HepG2 (cell line): Measurements from ENCODE around the gene OSCP1. TPM values are rescaled to one million over a fixed set of nuclear protein-coding genes. Genes with fewer than 3 reads are reported as not detected.

ENCODE experiments used
- KAT7 ChIP-seq: IDR thresholded peaks from 2 replicates; pipeline ENCODE4 v1.6.1; 2018; ENCODE audit warnings: borderline replicate concordance, missing compliant biosample characterization
- MED13 ChIP-seq: sonication (generic); formaldehyde crosslinking; IDR thresholded peaks from 2 replicates; pipeline ENCODE4 v1.5.0; 2020; ENCODE audit warnings: missing genetic modification reagents
- MTF1 ChIP-seq: sonication (generic); formaldehyde crosslinking; IDR thresholded peaks from 2 replicates; pipeline ENCODE4 v1.5.0; 2020; ENCODE audit warnings: missing genetic modification reagents
- NFKB2 ChIP-seq: sonication (generic); formaldehyde crosslinking; IDR thresholded peaks from 2 replicates; pipeline ENCODE4 v1.4.0; 2020; ENCODE audit warnings: missing genetic modification reagents, borderline replicate concordance
- PAX8 ChIP-seq: sonication (generic); formaldehyde crosslinking; IDR thresholded peaks from 2 replicates; pipeline ENCODE4 v1.8.0; 2022; ENCODE audit warnings: mild to moderate bottlenecking, missing genetic modification reagents, borderline replicate concordance
- RARA ChIP-seq: IDR thresholded peaks from 2 replicates; pipeline ENCODE4 v1.6.1; 2016; ENCODE audit warnings: missing genetic modification reagents, missing compliant biosample characterization
- RELA ChIP-seq: sonication (generic); formaldehyde crosslinking; IDR thresholded peaks from 2 replicates; pipeline ENCODE4 v1.4.0; 2020; ENCODE audit warnings: missing genetic modification reagents
- TBX3 ChIP-seq: fragments of 450-650 bp; IDR thresholded peaks from 2 replicates; pipeline ENCODE4 v1.6.1; 2017; ENCODE audit warnings: antibody characterized with exemption, mild to moderate bottlenecking, inconsistent platforms, borderline replicate concordance
- THAP11 ChIP-seq: IDR thresholded peaks from 2 replicates; pipeline ENCODE4 v1.6.1; 2016; ENCODE audit warnings: missing biosample characterization, missing genetic modification reagents
- ZBTB21 ChIP-seq: sonication (generic); formaldehyde crosslinking; IDR thresholded peaks from 2 replicates; pipeline ENCODE4 v1.4.0; 2020; ENCODE audit warnings: missing genetic modification reagents
- ZNF326 ChIP-seq: sonication (generic); formaldehyde crosslinking; IDR thresholded peaks from 2 replicates; pipeline ENCODE4 v1.4.0; 2020; ENCODE audit warnings: missing genetic modification reagents, borderline replicate concordance
- ZNF7 ChIP-seq: IDR thresholded peaks from 2 replicates; pipeline ENCODE4 v1.6.1; 2016; ENCODE audit warnings: missing biosample characterization, missing genetic modification reagents
- polyA plus RNA-seq, 8 experiments: library from polyadenylated mRNA; depleted of rRNA in 3 of 8; stranded (reverse) in 7 of 8; unstranded in 1 of 8; fragments of >200 nt; fragmentation: Illumina TruSeq in 4 of 8; extraction: Trizol in 4 of 8; gene quantifications; 2 replicates each; pipeline versions ENCODE4 v1.2.1 to v1.2.3, GENCODE V29; 2011 to 2016; ENCODE audit warnings: low read depth in 4 of 8, missing spikeins in 1 of 8, mixed read lengths in 1 of 8; ENCODE audit not compliant: insufficient read depth in 1 of 8
- total RNA-seq, 5 experiments: library from RNA; depleted of rRNA; stranded (reverse); fragments of >200 nt; fragmentation: Illumina TruSeq; extraction: Trizol; gene quantifications; 2 replicates each; pipeline ENCODE4 v1.2.3, GENCODE V29; 2016; ENCODE audit warnings: low read depth in 1 of 5
- TF ChIP-seq, protein P1 (sequence below): sonication (generic); formaldehyde crosslinking; IDR thresholded peaks from 2 replicates; pipeline ENCODE4 v1.5.0; 2020; ENCODE audit warnings: missing genetic modification reagents, mild to moderate bottlenecking, borderline replicate concordance
- TF ChIP-seq, protein P2 (sequence below): sonication (generic); formaldehyde crosslinking; IDR thresholded peaks from one replicate; pipeline ENCODE4 v1.5.1; 2020; ENCODE audit warnings: mild to moderate bottlenecking, missing genetic modification reagents; ENCODE audit errors: not compliant biosample characterization
- TF ChIP-seq, protein P3 (sequence below): IDR thresholded peaks from 2 replicates; pipeline ENCODE4 v1.6.1; 2012; ENCODE audit warnings: low read depth, low read length, improper control_type of control experiment
- TF ChIP-seq, protein P4 (sequence below): IDR thresholded peaks from 2 replicates; pipeline ENCODE4 v1.6.1; 2016; ENCODE audit warnings: missing compliant biosample characterization, missing genetic modification reagents, borderline replicate concordance

OSCP1 gene
- total and polyA plus RNA-seq, 2 of the 13 experiments (the other 11 are each of a cell fraction or from before 2014, with no cell fraction given), result 0.60 to 0.84 TPM

DNA sequence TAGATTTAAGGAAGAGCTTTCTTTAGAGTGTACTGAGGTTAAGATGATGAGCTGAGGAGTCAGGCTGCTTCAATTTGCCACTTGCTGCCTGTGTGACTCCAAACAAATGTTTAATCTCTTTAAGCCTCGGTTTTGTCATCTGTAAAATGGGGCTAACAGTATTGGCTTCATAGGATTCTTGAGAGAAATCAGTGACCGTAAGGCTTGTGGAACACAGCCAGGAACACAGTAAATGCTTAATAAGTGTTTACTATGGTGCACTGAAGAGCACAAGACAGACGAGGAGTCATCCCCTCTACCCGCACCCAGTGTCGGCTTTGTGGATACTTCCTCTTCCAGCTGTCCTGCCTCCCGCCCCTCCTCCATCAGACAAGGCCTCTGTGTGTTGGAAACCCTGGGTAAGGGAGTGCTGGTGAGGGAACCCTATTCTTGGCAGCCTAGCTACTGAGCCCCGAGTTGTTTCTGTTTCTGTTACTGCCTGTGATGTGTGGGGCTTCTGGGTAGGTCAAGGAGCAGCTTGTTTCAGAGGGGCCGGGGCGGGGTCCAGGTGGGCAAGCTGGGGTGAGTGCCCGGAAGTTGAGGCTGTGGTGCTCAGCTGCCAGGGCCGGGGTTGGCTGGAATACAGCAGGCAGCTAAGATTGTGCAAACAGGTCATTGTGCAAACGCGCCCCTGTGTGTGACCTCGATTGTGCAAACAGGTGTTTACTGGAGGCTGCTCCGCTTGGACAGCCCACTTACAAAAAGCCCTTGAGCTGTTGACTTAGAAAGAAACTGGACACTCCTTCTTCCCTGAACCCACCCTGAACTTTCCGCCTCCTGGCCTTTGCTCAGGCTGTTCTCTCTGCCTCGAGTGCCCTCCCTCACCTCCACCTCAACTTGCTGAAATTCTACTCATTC is 36.4 kb upstream of the OSCP1 start (continued):
- peak; percentile 83; the same call in 1 of the 2 replicates for TF ChIP-seq KAT7 (CRISPR knock-in tag)
- TF ChIP-seq, protein P1, sequence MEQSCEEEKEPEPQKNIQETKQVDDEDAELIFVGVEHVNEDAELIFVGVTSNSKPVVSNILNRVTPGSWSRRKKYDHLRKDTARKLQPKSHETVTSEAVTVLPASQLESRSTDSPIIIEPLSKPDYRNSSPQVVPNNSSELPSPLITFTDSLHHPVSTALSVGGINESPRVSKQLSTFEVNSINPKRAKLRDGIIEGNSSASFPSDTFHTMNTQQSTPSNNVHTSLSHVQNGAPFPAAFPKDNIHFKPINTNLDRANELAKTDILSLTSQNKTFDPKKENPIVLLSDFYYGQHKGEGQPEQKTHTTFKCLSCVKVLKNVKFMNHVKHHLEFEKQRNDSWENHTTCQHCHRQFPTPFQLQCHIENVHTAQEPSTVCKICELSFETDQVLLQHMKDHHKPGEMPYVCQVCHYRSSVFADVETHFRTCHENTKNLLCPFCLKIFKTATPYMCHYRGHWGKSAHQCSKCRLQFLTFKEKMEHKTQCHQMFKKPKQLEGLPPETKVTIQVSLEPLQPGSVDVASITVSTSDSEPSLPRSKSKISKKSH (CRISPR knock-in tag), result no peak; the same call in 1 of the 2 replicates
- TF ChIP-seq ZNF326, result no peak
- 0 out of 2 replicates have a peak, but pooled peaks have one; percentile 28 for TF ChIP-seq MTF1 (CRISPR knock-in tag)
- 0 out of 2 replicates have a peak, but pooled peaks have one; percentile 29 for TF ChIP-seq ZBTB21 (CRISPR knock-in tag)
- TF ChIP-seq ZNF7 (CRISPR knock-in tag), result no peak
- TF ChIP-seq, protein P2, sequence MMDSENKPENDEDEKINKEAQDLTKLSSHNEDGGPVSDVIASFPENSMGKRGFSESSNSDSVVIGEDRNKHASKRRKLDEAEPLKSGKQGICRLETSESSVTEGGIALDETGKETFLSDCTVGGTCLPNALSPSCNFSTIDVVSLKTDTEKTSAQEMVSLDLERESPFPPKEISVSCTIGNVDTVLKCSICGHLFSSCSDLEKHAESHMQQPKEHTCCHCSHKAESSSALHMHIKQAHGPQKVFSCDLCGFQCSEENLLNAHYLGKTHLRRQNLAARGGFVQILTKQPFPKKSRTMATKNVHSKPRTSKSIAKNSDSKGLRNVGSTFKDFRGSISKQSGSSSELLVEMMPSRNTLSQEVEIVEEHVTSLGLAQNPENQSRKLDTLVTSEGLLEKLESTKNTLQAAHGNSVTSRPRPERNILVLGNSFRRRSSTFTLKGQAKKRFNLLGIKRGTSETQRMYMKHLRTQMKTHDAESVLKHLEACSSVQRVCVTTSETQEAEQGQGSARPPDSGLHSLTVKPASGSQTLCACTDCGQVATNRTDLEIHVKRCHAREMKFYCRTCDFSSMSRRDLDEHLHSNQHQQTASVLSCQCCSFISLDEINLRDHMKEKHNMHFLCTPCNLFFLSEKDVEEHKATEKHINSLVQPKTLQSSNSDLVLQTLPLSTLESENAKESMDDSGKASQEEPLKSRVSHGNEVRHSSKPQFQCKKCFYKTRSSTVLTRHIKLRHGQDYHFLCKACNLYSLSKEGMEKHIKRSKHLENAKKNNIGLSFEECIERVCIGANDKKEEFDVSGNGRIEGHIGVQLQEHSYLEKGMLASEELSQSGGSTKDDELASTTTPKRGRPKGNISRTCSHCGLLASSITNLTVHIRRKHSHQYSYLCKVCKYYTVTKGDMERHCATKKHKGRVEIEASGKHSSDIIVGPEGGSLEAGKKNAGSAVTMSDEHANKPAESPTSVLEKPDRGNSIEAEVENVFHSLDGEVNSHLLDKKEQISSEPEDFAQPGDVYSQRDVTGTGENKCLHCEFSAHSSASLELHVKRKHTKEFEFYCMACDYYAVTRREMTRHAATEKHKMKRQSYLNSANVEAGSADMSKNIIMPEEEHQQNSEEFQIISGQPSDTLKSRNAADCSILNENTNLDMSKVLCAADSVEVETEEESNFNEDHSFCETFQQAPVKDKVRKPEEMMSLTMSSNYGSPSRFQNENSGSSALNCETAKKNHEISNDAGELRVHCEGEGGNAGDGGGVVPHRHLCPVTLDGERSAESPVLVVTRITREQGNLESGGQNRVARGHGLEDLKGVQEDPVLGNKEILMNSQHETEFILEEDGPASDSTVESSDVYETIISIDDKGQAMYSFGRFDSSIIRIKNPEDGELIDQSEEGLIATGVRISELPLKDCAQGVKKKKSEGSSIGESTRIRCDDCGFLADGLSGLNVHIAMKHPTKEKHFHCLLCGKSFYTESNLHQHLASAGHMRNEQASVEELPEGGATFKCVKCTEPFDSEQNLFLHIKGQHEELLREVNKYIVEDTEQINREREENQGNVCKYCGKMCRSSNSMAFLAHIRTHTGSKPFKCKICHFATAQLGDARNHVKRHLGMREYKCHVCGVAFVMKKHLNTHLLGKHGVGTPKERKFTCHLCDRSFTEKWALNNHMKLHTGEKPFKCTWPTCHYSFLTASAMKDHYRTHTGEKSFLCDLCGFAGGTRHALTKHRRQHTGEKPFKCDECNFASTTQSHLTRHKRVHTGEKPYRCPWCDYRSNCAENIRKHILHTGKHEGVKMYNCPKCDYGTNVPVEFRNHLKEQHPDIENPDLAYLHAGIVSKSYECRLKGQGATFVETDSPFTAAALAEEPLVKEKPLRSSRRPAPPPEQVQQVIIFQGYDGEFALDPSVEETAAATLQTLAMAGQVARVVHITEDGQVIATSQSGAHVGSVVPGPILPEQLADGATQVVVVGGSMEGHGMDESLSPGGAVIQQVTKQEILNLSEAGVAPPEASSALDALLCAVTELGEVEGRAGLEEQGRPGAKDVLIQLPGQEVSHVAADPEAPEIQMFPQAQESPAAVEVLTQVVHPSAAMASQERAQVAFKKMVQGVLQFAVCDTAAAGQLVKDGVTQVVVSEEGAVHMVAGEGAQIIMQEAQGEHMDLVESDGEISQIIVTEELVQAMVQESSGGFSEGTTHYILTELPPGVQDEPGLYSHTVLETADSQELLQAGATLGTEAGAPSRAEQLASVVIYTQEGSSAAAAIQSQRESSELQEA (CRISPR knock-in tag), result no peak
- TF ChIP-seq THAP11 (CRISPR knock-in tag), result peak; percentile 85
- peak; percentile 99 for TF ChIP-seq RARA (CRISPR knock-in tag)
- TF ChIP-seq, protein P3, sequence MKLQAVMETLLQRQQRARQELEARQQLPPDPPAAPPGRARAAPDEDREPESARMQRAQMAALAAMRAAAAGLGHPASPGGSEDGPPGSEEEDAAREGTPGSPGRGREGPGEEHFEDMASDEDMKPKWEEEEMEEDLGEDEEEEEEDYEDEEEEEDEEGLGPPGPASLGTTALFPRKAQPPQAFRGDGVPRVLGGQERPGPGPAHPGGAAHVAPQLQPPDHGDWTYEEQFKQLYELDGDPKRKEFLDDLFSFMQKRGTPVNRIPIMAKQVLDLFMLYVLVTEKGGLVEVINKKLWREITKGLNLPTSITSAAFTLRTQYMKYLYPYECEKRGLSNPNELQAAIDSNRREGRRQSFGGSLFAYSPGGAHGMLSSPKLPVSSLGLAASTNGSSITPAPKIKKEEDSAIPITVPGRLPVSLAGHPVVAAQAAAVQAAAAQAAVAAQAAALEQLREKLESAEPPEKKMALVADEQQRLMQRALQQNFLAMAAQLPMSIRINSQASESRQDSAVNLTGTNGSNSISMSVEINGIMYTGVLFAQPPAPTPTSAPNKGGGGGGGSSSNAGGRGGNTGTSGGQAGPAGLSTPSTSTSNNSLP, result 0 out of 2 replicates have a peak, but pooled peaks have one; percentile 13
- TF ChIP-seq NFKB2, result peak; percentile 94
- TF ChIP-seq RELA (CRISPR knock-in tag), result no peak; the same call in 1 of the 2 replicates
- peak; percentile 50; the same call in 1 of the 2 replicates for TF ChIP-seq TBX3
- TF ChIP-seq, protein P4, sequence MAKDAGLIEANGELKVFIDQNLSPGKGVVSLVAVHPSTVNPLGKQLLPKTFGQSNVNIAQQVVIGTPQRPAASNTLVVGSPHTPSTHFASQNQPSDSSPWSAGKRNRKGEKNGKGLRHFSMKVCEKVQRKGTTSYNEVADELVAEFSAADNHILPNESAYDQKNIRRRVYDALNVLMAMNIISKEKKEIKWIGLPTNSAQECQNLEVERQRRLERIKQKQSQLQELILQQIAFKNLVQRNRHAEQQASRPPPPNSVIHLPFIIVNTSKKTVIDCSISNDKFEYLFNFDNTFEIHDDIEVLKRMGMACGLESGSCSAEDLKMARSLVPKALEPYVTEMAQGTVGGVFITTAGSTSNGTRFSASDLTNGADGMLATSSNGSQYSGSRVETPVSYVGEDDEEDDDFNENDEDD, result peak; percentile 21; the same call in 1 of the 2 replicates
- no peak for TF ChIP-seq PAX8 (CRISPR knock-in tag)
- peak; percentile 93 for TF ChIP-seq MED13 (CRISPR knock-in tag)
